ENCODE results near the gene JMJD6. TPM values are rescaled to one million over a fixed set of nuclear protein-coding genes. Genes with fewer than 3 reads are reported as not detected.

The JMJD6 gene
- total and polyA plus RNA-seq, 2 of the 8 experiments (the other 6 are each of a cell fraction or from before 2014, with no cell fraction given) = 8.6 to 18.6 TPM

DNA sequence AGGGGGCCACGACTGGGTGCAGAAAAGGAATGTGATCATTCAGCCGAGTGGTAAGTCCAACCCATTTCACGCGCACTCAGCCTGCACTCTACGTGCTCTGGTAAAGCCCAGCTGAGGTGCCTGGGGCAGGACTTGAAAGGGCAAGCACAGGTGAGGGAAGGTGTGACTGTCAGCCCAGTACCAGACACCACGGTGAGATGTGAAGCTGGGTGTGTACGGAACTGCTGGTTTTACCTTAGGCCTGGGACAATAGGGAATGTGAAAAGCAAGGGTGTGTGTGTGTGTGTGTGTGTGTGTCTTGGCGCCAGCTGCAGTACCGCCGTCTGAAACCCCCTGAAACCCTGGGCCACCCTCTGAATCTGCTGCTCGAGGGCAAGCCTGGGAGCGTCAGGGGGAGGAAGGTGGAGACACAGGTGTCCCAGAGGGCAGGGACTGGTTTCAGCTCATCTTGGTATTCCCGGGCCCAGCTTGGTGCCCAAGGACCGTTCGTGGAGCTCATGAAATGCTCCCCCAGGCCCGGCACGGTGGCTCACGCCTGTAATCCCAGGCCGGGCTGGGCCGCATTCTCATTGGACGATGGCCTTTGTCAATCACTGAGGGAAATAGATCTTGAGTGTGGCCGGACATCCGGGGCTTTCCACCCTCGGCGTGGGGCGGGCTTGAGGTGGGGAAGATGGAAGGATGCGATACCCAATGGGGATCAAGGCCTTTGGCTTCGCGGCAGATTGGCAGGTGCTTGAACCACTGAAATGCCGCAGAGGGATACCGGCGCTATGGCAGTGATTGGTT is 55.1 kb downstream of the JMJD6 start (continued):
- TF ChIP-seq GABPA (IDR thresholded peaks at IDR 0.05; ENCODE audit: borderline replicate concordance, insufficient read depth, low read length) (peak; percentile 92; the same call in 1 of the 2 replicates), TEAD4 (IDR thresholded peaks at IDR 0.05; ENCODE audit: low read depth, low read length) (no peak; the same call in 1 of the 2 replicates), SIN3A (conservative IDR thresholded peaks at IDR 0.05 in 1 of 2, IDR thresholded peaks at IDR 0.05 in 1 of 2; ENCODE audit: low read depth in 1 of 2, low read length in 2 of 2) (peak in 1 of 2 experiments; percentile 43; a peak in 1 of 4 replicates), TAF1 (IDR thresholded peaks at IDR 0.05; ENCODE audit: low read depth, low read length) (peak; percentile 36; the same call in 1 of the 2 replicates), CHD2 (IDR thresholded peaks at IDR 0.05; ENCODE audit: low read length) (peak; percentile 97), SP2 (IDR thresholded peaks at IDR 0.05; ENCODE audit: low read length) (peak; percentile 99), KDM4A (IDR thresholded peaks at IDR 0.05; ENCODE audit: low read depth, low read length, severe bottlenecking) (peak; percentile 26), SP1 (IDR thresholded peaks at IDR 0.05; ENCODE audit: low read depth, low read length) (peak; percentile 100)

Measured in H1 (cell line).